GM21576 (cell line): ENCODE data around the gene AQP12B.
"Not testable (repeated sequence)": the region's sequence is repeated elsewhere in the genome, so short reads cannot be mapped to it uniquely, and the experiment has no call there.

ENCODE experiments used
- ATAC-seq: cut with Tn5 transposase; IDR thresholded peaks from one replicate; pipeline ENCODE4 v1.9.1; 2021; ENCODE audit warnings: mild to moderate bottlenecking, moderate library complexity; ENCODE audit not compliant: unreplicated experiment

AQP12B gene

GRCh38 chr2:240682431-240683224 lies at the start of gene AQP12B:
Gene AQP12B (minus strand): TSS chr2:240682885. CDS start chr2:240682837, 48 bp downstream.
- not testable (repeated sequence) for ATAC-seq

GRCh38 chr2:240732184-240732583 lies 49.5 kb upstream of the AQP12B start:
- ATAC-seq = no peak

DNA sequence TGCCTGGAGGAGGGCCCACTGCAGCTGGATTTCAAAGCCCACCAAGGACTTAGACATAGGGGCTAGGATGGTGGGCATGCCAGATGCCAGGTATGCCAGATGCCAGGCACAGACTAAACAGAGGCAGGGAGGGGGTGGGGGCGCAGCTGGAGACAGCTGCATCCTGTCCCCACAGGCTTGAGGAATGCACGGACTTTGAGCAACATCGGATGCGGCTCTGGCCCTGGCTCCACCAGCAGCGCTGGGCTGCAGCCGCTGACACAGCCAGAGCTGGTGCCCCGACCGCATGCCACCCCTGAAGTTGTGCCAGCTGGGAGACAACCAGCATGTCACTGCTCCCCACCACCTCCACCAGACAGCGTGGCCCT lies 48.5 kb upstream of the AQP12B start:
- ATAC-seq = no peak

- ATAC-seq = no peak
Observed at GRCh38 chr2:240730501-240731177, 48.0 kb upstream of the AQP12B start.

DNA sequence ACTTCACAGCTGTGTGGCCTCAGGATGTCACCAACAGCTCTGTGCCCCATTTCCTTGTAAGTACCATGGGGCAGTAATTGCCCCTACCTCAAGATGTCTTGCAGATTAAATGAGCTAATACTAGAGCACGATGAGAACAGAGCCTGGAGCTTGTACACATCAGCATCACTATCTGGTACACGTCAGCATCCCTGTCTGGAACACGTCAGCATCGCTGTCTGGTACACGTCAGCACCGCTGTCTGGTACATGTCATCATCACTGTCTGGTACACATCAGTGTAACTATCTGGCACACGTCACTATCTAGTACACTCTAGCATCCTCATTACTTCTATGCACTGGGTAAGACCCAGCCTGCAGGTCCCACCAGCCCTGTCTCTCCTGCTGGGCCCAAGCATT lies 46.1 kb upstream of the AQP12B start:
- no peak for ATAC-seq

GRCh38 chr2:240728361-240728760 lies 45.7 kb upstream of the AQP12B start:
- ATAC-seq = no peak

DNA sequence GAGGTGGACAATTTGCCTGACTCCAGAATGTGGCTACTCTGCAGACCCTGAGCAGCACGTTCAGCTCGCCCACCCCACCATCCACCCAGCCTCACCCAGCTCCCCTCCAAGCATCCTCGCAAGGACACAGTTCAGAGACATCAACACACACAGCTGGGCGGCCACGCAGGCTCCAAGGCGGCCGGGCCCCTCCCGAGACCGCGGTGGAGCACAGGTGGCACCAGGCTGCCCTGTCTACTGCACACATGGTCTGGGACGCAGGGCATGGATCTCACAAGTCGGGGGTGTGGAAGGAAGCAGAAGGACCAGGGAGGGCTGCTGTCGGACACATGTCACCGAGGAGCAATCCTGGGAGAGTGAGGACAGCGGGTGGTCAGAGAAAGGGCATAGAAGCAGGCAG lies 45.2 kb upstream of the AQP12B start:
- no peak for ATAC-seq

DNA sequence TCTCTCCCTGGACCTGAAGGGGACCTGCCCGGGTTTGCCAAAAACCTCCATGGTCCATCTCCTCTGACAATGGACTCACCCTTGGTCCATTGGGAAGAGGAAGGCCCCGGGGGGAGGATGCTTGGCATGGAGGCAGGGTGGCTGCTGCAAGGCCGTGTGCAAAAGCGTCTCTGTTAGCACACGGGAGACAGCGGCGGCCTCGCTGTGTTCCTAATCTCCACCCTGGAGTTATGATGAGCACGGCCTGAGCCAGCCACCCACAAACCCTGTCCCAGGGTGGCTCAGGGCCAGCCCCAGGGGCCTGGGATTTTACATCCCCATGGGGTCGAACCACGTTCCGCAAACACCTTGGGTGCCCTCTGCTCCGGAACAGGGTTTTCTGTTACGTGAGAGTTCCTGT lies 44.8 kb upstream of the AQP12B start:
- ATAC-seq = no peak

DNA sequence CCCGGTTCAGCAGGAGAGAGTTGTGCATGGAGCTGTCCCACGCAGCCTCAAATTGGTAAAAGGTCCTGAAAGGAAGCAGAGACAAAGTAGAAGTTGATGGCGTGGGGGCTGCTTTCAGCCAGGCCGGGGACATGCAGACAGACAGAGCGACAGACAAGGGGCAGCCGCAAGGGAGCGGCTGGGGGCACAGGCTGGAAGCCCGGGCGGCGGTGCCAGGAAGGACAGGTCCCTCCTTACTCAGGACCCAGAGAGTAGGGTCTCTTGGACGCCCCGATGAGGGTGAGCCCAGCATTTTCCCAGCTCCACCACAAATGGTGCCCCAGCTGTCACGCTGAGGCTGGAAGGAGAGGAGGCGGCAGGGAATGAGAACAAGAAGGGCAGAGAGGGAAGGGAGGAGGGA lies 44.2 kb upstream of the AQP12B start:
- ATAC-seq = no peak

DNA sequence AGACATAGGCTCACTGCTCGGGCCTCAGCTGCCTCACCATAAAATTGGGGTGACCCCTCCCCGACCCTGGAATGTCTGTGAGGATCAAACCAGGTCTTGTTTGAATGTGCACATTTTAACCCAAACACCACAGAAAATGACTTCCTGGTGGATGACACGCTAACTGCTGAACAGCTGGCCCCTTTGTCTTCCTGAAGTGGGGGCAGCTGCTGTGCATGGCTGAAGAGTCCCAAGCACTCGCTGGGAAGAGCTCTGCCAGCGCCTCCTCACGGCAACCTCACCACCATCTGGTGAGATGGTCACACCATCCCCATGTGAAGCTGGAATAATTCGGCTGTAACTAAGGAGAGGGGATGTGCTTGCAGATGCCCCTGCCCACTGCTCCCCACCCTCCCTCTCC lies 43.0 kb upstream of the AQP12B start:
- no peak for ATAC-seq

GRCh38 chr2:240725266-240725665 lies 42.6 kb upstream of the AQP12B start:
- ATAC-seq = no peak

- ATAC-seq = no peak
Observed at GRCh38 chr2:240724431-240724830, 41.7 kb upstream of the AQP12B start.

GRCh38 chr2:240723851-240724250 lies 41.2 kb upstream of the AQP12B start:
- no peak for ATAC-seq

DNA sequence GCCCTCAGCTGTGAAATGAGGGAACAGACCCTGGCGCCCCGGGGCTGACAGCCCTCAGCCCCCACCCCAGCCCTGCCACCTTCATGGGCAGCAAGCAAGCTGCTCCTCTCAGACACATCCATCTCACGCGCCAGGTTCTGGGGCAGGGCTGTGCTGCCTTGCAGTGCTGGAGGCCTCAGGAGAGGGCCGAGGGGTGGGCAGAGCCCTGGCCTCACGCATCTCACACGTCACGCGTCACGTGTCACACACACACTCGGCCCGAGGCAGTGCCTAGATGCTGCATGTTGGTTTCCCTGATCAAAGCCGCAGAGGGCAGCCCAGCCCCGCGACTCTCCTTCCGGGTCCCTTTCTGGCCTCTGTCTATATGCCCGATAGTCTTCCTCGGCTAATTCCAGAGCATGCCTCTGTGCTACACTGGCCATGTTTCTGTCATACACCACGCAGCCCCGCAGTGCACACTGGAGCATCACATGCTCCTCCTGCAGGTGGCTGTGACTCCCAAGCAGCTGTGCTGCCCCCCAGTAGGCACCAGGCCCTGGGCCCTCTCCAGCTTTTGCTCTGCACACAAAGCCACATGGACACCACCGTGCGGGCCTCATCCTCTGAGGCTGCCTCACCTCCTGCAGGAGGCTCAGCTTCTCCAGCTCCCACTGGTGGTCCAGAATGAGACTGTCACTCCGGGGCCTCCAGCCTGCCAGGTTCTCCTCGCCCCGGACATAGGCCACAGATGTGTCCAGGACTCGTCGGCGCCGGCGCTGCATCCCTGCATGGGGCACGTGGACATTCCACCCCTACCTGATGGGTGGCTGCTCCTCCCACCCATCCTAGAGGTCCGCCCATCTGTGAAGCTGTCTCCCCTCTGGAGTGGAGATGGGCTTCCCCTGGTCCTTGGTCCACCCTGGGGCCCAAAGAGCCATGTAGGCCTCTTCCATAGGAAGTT lies 40.4 kb upstream of the AQP12B start:
- no peak for ATAC-seq

GRCh38 chr2:240722376-240722775 lies 39.7 kb upstream of the AQP12B start:
- ATAC-seq = no peak

DNA sequence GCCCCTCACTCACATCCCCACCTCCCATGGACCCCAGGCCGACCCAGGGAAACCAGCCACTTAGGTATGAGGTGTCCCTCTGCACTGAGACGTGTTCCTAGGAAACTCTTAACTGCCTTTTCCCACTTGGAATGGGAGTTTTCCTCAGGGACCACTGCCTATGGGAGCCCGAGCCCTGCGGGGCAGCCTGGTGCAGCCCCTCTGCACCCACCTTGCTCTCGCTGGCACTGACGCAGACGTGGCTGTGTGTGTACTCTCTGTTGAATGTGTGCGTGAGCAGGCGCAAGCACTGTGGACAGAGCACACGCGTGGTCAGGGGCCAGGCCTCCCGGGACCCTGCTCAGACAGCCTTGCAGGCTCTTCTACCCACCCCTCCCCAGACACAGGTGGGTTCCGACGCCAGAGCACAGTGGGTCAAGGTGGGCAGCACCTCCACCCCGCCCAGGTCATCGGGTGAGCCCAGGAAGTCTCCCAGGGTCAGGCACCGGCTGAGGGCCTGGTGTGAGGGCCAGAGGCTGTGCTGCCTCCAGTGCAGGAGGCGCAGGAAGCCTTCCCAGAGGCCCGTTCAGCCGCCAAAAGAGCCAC lies 39.0 kb upstream of the AQP12B start:
- no peak for ATAC-seq

GRCh38 chr2:240720686-240721595 lies 38.3 kb upstream of the AQP12B start:
- no peak for ATAC-seq

DNA sequence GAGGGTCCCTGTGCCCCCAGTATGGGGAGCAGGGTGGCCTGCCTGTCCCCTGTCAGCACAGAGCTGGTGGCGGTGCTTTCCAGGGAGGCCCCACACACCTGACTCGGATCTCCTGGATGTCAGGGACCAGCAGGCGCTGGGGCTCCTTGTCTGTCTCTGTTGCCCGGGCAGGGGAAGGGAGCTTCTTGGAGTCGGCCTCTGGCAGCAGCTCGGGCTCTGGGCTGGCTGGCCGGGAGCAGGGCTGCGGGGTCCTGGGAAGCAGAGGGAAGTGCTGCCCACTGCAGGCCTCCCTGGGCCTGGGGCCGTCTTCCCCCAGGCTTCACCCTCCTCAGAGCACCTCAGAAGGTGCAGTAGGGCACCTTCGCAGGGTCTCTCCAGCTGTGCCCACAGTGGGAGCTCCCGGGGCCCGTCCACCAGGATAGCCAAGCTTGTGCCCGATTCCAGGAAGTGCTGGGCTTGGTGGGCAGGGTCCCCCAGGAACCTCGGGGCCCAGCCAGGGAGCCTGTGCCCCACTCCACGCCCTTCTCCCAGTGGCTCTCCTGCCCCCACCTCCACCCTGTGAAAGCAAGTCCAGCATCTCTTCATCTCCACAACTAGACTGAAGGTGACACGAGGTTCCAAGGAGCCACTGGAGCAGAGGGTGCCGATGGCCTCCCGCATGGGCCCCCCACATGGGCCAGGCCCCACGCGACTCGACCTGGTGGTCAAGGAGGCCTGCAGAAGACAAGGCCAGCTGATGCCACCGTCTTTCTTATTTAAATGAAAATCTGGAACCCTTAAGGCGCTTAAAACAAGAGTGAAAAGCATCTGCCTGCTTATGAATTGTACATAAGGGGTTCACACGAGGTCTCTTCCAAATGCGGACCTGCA lies 37.2 kb upstream of the AQP12B start:
- ATAC-seq = no peak

DNA sequence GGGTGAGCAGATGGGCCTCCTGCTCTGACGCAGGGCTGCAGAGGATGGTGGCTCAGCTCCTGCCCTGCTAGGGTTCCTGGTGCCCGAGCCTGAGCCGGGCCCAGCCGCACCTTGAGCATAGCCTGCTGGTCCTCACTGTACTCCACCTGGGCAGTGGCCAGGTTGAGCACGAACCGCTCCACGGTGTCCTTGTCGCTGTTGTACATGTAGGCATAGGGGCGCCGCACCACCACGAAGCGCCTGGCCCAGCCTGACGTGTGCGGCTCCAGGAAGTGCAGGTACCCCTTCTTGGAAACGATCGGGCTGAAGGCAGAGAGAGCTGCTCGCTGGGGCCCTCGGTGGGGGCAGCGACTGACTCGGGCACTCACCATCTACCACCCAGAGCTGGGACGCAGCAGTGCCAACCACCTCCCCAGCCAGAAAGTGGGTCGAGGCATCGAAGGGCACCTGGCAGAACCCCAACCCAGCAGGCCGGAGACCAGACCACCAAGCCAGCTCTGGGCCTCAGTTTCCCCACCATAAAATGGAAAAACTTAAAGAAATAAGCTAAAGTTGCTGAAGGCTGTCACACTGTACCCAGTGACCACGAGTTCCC lies 36.3 kb upstream of the AQP12B start:
- no peak for ATAC-seq
